ENCODE data around the gene C2orf76. TPM values are rescaled to one million over a fixed set of nuclear protein-coding genes. Genes with fewer than 3 reads are reported as not detected.

Gene C2orf76
- polyA plus RNA-seq, 1 donor from 2014 or later = 37.7 TPM

- Histone ChIP-seq H3K4me2 (ENCODE audit: low read length) (no peak overlapping the region), H3K79me2 (replicated peaks; ENCODE audit: insufficient read depth, low read length) (no peaks in the 10 kb centered on the region), H3K36me3 (ENCODE audit: insufficient read depth, low read length) (no peaks in the 10 kb centered on the region), H3K9me3 (ENCODE audit: low read length) (no peaks in the 10 kb centered on the region), H3K27me3 (ENCODE audit: insufficient read depth, low read depth, low read length) (no peaks in the 10 kb centered on the region), H3K9ac (ENCODE audit: low read length) (no peak overlapping the region), H4K20me1 (ENCODE audit: insufficient read depth) (no peaks in the 10 kb centered on the region), H3K27ac (ENCODE audit: low read length) (no peak overlapping the region), H2AFZ (ENCODE audit: low read depth, low read length) (no peak overlapping the region), H3K9me2 (ENCODE audit: insufficient read depth, low read length) (no peaks in the 10 kb centered on the region), H3F3A (ENCODE audit: insufficient read depth, low read length, poor library complexity, severe bottlenecking) (no peaks in the 10 kb centered on the region), H3K4me3 (ENCODE audit: low read length) (no peak overlapping the region)
- TF ChIP-seq TAF1 (IDR thresholded peaks at IDR 0.05; ENCODE audit: low read depth) = no peak
- TF ChIP-seq RAD21 (conservative IDR thresholded peaks at IDR 0.05) = no peak
- TF ChIP-seq EZH2 (IDR thresholded peaks at IDR 0.05; ENCODE audit: borderline replicate concordance, insufficient read depth, low read length, poor library complexity, severe bottlenecking) = no peak
- no peak for TF ChIP-seq EP300 (conservative IDR thresholded peaks at IDR 0.05; ENCODE audit: poor library complexity, severe bottlenecking)
- TF ChIP-seq MXI1 (conservative IDR thresholded peaks at IDR 0.05; ENCODE audit: poor library complexity, severe bottlenecking) = no peak
- no peak for TF ChIP-seq POLR2AphosphoS5 (IDR thresholded peaks at IDR 0.05)
- TF ChIP-seq SMC3 (conservative IDR thresholded peaks at IDR 0.05; ENCODE audit: poor library complexity) = no peak
- TF ChIP-seq, protein P1, sequence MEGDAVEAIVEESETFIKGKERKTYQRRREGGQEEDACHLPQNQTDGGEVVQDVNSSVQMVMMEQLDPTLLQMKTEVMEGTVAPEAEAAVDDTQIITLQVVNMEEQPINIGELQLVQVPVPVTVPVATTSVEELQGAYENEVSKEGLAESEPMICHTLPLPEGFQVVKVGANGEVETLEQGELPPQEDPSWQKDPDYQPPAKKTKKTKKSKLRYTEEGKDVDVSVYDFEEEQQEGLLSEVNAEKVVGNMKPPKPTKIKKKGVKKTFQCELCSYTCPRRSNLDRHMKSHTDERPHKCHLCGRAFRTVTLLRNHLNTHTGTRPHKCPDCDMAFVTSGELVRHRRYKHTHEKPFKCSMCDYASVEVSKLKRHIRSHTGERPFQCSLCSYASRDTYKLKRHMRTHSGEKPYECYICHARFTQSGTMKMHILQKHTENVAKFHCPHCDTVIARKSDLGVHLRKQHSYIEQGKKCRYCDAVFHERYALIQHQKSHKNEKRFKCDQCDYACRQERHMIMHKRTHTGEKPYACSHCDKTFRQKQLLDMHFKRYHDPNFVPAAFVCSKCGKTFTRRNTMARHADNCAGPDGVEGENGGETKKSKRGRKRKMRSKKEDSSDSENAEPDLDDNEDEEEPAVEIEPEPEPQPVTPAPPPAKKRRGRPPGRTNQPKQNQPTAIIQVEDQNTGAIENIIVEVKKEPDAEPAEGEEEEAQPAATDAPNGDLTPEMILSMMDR (IDR thresholded peaks at IDR 0.05; ENCODE audit: poor library complexity, severe bottlenecking) = no peak
- TF ChIP-seq, protein P2, sequence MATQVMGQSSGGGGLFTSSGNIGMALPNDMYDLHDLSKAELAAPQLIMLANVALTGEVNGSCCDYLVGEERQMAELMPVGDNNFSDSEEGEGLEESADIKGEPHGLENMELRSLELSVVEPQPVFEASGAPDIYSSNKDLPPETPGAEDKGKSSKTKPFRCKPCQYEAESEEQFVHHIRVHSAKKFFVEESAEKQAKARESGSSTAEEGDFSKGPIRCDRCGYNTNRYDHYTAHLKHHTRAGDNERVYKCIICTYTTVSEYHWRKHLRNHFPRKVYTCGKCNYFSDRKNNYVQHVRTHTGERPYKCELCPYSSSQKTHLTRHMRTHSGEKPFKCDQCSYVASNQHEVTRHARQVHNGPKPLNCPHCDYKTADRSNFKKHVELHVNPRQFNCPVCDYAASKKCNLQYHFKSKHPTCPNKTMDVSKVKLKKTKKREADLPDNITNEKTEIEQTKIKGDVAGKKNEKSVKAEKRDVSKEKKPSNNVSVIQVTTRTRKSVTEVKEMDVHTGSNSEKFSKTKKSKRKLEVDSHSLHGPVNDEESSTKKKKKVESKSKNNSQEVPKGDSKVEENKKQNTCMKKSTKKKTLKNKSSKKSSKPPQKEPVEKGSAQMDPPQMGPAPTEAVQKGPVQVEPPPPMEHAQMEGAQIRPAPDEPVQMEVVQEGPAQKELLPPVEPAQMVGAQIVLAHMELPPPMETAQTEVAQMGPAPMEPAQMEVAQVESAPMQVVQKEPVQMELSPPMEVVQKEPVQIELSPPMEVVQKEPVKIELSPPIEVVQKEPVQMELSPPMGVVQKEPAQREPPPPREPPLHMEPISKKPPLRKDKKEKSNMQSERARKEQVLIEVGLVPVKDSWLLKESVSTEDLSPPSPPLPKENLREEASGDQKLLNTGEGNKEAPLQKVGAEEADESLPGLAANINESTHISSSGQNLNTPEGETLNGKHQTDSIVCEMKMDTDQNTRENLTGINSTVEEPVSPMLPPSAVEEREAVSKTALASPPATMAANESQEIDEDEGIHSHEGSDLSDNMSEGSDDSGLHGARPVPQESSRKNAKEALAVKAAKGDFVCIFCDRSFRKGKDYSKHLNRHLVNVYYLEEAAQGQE (IDR thresholded peaks at IDR 0.05; ENCODE audit: borderline replicate concordance) = no peak
Measured at GRCh38 chr2:119338272-119338671, 28.4 kb downstream of the C2orf76 start.

DNA sequence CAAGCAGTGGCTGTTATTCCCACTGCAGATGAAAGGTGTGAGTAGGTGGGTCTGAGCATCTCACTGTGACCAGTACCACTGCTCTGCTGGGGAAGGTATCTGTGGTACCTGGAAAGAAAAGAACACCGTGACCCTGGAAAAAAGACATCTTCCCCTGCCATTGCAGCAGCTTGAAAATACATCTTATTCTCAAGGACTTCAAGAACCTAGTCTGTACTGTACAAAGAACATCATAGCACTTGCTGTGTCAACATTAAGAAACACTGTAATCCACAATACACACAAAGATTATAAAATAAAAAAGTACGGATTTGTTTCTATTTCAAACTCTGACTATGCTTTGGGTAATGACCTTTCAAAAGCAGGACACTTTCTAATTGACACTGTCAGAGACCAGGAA lies 28.9 kb downstream of the C2orf76 start:
- no peaks in the 10 kb centered on the region for H3K36me3 ChIP-seq (ENCODE audit: insufficient read depth, low read length)
- H3K79me2 ChIP-seq (replicated peaks; ENCODE audit: insufficient read depth, low read length) = no peaks in the 10 kb centered on the region
- H3K27me3 ChIP-seq (ENCODE audit: insufficient read depth, low read depth, low read length) = no peaks in the 10 kb centered on the region
- no peaks in the 10 kb centered on the region for H3K9me2 ChIP-seq (ENCODE audit: insufficient read depth, low read length)
- no peak overlapping the region for H3K4me2 ChIP-seq (ENCODE audit: low read length)
- H2AFZ ChIP-seq (ENCODE audit: low read depth, low read length) = no peak overlapping the region
- H3K9ac ChIP-seq (ENCODE audit: low read length) = no peak overlapping the region
- H3K27ac ChIP-seq (ENCODE audit: low read length) = no peak overlapping the region
- no peaks in the 10 kb centered on the region for H4K20me1 ChIP-seq (ENCODE audit: insufficient read depth)
- no peaks in the 10 kb centered on the region for H3F3A ChIP-seq (ENCODE audit: insufficient read depth, low read length, poor library complexity, severe bottlenecking)
- H3K4me3 ChIP-seq (ENCODE audit: low read length) = no peak overlapping the region
- TF ChIP-seq, protein P1 (IDR thresholded peaks at IDR 0.05; ENCODE audit: poor library complexity, severe bottlenecking) = no peak
- no peak for TF ChIP-seq RAD21 (conservative IDR thresholded peaks at IDR 0.05)
- TF ChIP-seq, protein P2 (IDR thresholded peaks at IDR 0.05; ENCODE audit: borderline replicate concordance) = no peak
- no peak for TF ChIP-seq SMC3 (conservative IDR thresholded peaks at IDR 0.05; ENCODE audit: poor library complexity)
- TF ChIP-seq POLR2AphosphoS5 (IDR thresholded peaks at IDR 0.05) = no peak
- no peak for TF ChIP-seq EZH2 (IDR thresholded peaks at IDR 0.05; ENCODE audit: borderline replicate concordance, insufficient read depth, low read length, poor library complexity, severe bottlenecking)
- TF ChIP-seq TAF1 (IDR thresholded peaks at IDR 0.05; ENCODE audit: low read depth) = no peak
- no peak for TF ChIP-seq MXI1 (conservative IDR thresholded peaks at IDR 0.05; ENCODE audit: poor library complexity, severe bottlenecking)
- no peak for TF ChIP-seq EP300 (conservative IDR thresholded peaks at IDR 0.05; ENCODE audit: poor library complexity, severe bottlenecking)
- no peaks in the 10 kb centered on the region for H3K9me3 ChIP-seq (ENCODE audit: low read length)
